ENCODE measurements around the gene ATP8B3.

The ATP8B3 gene

GRCh38 chr19:1816530-1817298 is 4.6 kb upstream of the ATP8B3 start:
- in situ Hi-C loops (cut with MboI; ENCODE audit: low sequenced_read_pairs) = no loop called here

- in situ Hi-C loops (cut with MboI; ENCODE audit: low sequenced_read_pairs) = no loop called here
These were observed 3.8 kb upstream of the ATP8B3 start for GRCh38 chr19:1815605-1816529.

GRCh38 chr19:1814833-1815604 is 2.9 kb upstream of the ATP8B3 start:
- in situ Hi-C loops (cut with MboI; ENCODE audit: low sequenced_read_pairs) = no loop called here

GRCh38 chr19:1814391-1814790 is 2.3 kb upstream of the ATP8B3 start:
- in situ Hi-C loops (cut with MboI; ENCODE audit: low sequenced_read_pairs) = no loop called here

GRCh38 chr19:1813192-1814182 is 1.4 kb upstream of the ATP8B3 start:
- in situ Hi-C loops (cut with MboI; ENCODE audit: low sequenced_read_pairs) = no loop called here

- in situ Hi-C loops (cut with MboI; ENCODE audit: low sequenced_read_pairs) = no loop called here
These were observed 533 bp upstream of the ATP8B3 start for GRCh38 chr19:1812426-1813191.

- in situ Hi-C loops (cut with MboI; ENCODE audit: low sequenced_read_pairs) = no loop called here
These were observed 593 bp downstream of the ATP8B3 start for GRCh38 chr19:1811472-1811894.

- in situ Hi-C loops (cut with MboI; ENCODE audit: low sequenced_read_pairs) = no loop called here
These were observed 1.5 kb downstream of the ATP8B3 start for GRCh38 chr19:1810439-1811160.

- in situ Hi-C loops (cut with MboI; ENCODE audit: low sequenced_read_pairs) = no loop called here
These were observed 2.4 kb downstream of the ATP8B3 start for GRCh38 chr19:1809678-1810077.

GRCh38 chr19:1808395-1808731 is 3.7 kb downstream of the ATP8B3 start:
- in situ Hi-C loops (cut with MboI; ENCODE audit: low sequenced_read_pairs) = no loop called here

- in situ Hi-C loops (cut with MboI; ENCODE audit: low sequenced_read_pairs) = no loop called here
These were observed 4.2 kb downstream of the ATP8B3 start for GRCh38 chr19:1807695-1808394.

GRCh38 chr19:1807030-1807694 is 4.9 kb downstream of the ATP8B3 start:
- in situ Hi-C loops (cut with MboI; ENCODE audit: low sequenced_read_pairs) = no loop called here

GRCh38 chr19:1806184-1807029 is 5.7 kb downstream of the ATP8B3 start:
- in situ Hi-C loops (cut with MboI; ENCODE audit: low sequenced_read_pairs) = no loop called here

GRCh38 chr19:1805401-1806183 is 6.5 kb downstream of the ATP8B3 start:
- in situ Hi-C loops (cut with MboI; ENCODE audit: low sequenced_read_pairs) = no loop called here

- in situ Hi-C loops (cut with MboI; ENCODE audit: low sequenced_read_pairs) = no loop called here
These were observed 7.2 kb downstream of the ATP8B3 start for GRCh38 chr19:1804858-1805257.

All from hTERT RPE-1 (cell line).